HCT116 (cell line): ENCODE data around the gene SAG. TPM values are rescaled to one million over a fixed set of nuclear protein-coding genes. Genes with fewer than 3 reads are reported as not detected.

ENCODE experiments used
- ATAC-seq: fragments of 200-7000 bp; cut with Tn5 transposase; 2 replicates; pipeline ENCODE4 v1.9.1; 2020; ENCODE audit warnings: mild to moderate bottlenecking, moderate library complexity
- BruUV-seq: library from RNA; stranded (reverse); fragments of 400-500 nt; replicated peaks from 2 replicates; lab custom pipeline; 2021; lab: Mats Ljungman, UMichigan
- CTCF ChIA-PET: fragments of 300-600 bp; sonication (Branson Sonifier 250); formaldehyde crosslinking; loops from one replicate; lab custom pipeline; 2021; ENCODE audit warnings: antibody characterized with exemption; lab: Charles Lee
- POLR2A ChIA-PET: fragments of 300-600, 350-600 bp; sonication (Branson Sonifier 250); formaldehyde crosslinking; loops from one replicate; lab custom pipeline; 2021; ENCODE audit warnings: antibody characterized with exemption; lab: Charles Lee
- RAD21 ChIA-PET, 2 experiments: fragments of 300-600 bp; sonication (Branson Sonifier 250); formaldehyde crosslinking; loops; one replicate each; lab custom pipeline; 2023; ENCODE audit warnings: low total read pairs in 2 of 2; ENCODE audit not compliant: uncharacterized antibody in 2 of 2, unreplicated experiment in 2 of 2, low non-redundant PET in 1 of 2; lab: Charles Lee
- DNase-seq: peaks from one replicate; pipeline ENCODE4 v3.0.0-alpha.2; 2010; ENCODE audit warnings: low read depth, low spot score
- H2AFZ ChIP-seq: fragments of 200-600 bp; shearing (Covaris generic), sonication (generic); 2 replicates; pipeline ENCODE4 v1.6.1; 2017; ENCODE audit warnings: low read depth, mixed run types, mixed read lengths, antibody characterized with exemption, low read length; ENCODE audit not compliant: poor library complexity, severe bottlenecking
- H3K27ac ChIP-seq: 2 replicates; pipeline ENCODE4 v1.5.1; 2012; ENCODE audit warnings: low read depth, low read length
- H3K27me3 ChIP-seq: fragments of 200-600 bp; sonication (generic); 2 replicates; pipeline ENCODE4 v1.6.1; 2016; ENCODE audit warnings: mixed run types, low read length, mixed read lengths; ENCODE audit not compliant: insufficient read depth
- H3K36me3 ChIP-seq, 2 experiments: fragments of 200-500 bp in 1 of 2; fragments of 200-600 bp in 1 of 2; sonication (Bioruptor generic) in 1 of 2; sonication (generic) in 1 of 2; 2 replicates each; pipeline versions ENCODE4 v1.5.1 to v1.6.1; 2014 to 2016; ENCODE audit warnings: low read length in 2 of 2, inconsistent platforms in 1 of 2, mixed read lengths in 1 of 2, mixed run types in 1 of 2; ENCODE audit not compliant: insufficient read depth in 2 of 2, control insufficient read depth in 1 of 2
- H3K4me1 ChIP-seq, 2 experiments: fragments of 200-600 bp in 1 of 2; sonication (generic) in 1 of 2; 2 replicates each; pipeline versions ENCODE4 v1.5.1 to v1.6.1; 2012 to 2017; ENCODE audit warnings: low read length in 2 of 2, inconsistent platforms in 1 of 2, mild to moderate bottlenecking in 1 of 2, mixed read lengths in 1 of 2, mixed run types in 1 of 2, moderate library complexity in 1 of 2; ENCODE audit not compliant: insufficient read depth in 2 of 2, control insufficient read depth in 1 of 2
- H3K4me2 ChIP-seq: fragments of 200-600 bp; sonication (generic); 2 replicates; pipeline ENCODE4 v1.6.1; 2017; ENCODE audit warnings: mixed run types, low read length, mixed read lengths
- H3K4me3 ChIP-seq, 2 experiments: fragments of 200-600 bp in 1 of 2; sonication (generic) in 1 of 2; replicated peaks in 1 of 2; 2 replicates each; pipeline ENCODE4 v1.5.1; 2011 to 2016; ENCODE audit warnings: low read length in 2 of 2, control low read depth in 1 of 2, low read depth in 1 of 2, mild to moderate bottlenecking in 1 of 2, mixed read lengths in 1 of 2, mixed run types in 1 of 2
- H3K79me2 ChIP-seq: fragments of 200-600 bp; sonication (generic); 2 replicates; pipeline ENCODE4 v1.6.1; 2017; ENCODE audit warnings: mild to moderate bottlenecking, mixed run types, low read length, moderate library complexity, mixed read lengths; ENCODE audit not compliant: insufficient read depth
- H3K9ac ChIP-seq: fragments of 200-600 bp; sonication (generic); 2 replicates; pipeline ENCODE4 v1.6.1; 2016; ENCODE audit warnings: low read length, mixed read lengths
- H3K9me2 ChIP-seq: fragments of 200-600 bp; sonication (generic), shearing (Covaris generic); 2 replicates; pipeline ENCODE4 v1.6.1; 2017; ENCODE audit warnings: mixed run types, mild to moderate bottlenecking, moderate library complexity; ENCODE audit not compliant: insufficient read depth
- H3K9me3 ChIP-seq, 2 experiments: fragments of 200-500 bp in 1 of 2; fragments of 200-600 bp in 1 of 2; sonication (Bioruptor generic) in 1 of 2; sonication (generic) in 1 of 2; 2 replicates each; pipeline ENCODE4 v1.6.1; 2014 to 2017; ENCODE audit warnings: low read length in 2 of 2, mixed read lengths in 2 of 2, inconsistent platforms in 1 of 2, low read depth in 1 of 2, mild to moderate bottlenecking in 1 of 2, mixed run types in 1 of 2, moderate library complexity in 1 of 2; ENCODE audit not compliant: control insufficient read depth in 1 of 2, insufficient read depth in 1 of 2
- H4K20me1 ChIP-seq: fragments of 200-600 bp; sonication (generic), shearing (Covaris generic); 2 replicates; pipeline ENCODE4 v1.6.1; 2017; ENCODE audit warnings: mixed run types, mild to moderate bottlenecking, moderate library complexity; ENCODE audit not compliant: insufficient read depth
- CBX3 ChIP-seq: IDR thresholded peaks from 2 replicates; pipeline ENCODE4 v1.6.1; 2012; ENCODE audit warnings: low read depth
- CEBPB ChIP-seq: IDR thresholded peaks from 2 replicates; pipeline ENCODE4 v1.6.1; 2012; ENCODE audit warnings: low read depth
- EZH2 ChIP-seq: fragments of 200-600 bp; sonication (generic); IDR thresholded peaks from 2 replicates; pipeline ENCODE4 v1.6.1; 2017; ENCODE audit warnings: antibody characterized with exemption, mixed run types
- EZH2phosphoT487 ChIP-seq: fragments of 200-600 bp; IDR thresholded peaks from 2 replicates; pipeline ENCODE4 v1.6.1; 2018; ENCODE audit warnings: antibody characterized with exemption, borderline replicate concordance
- FOSL1 ChIP-seq: IDR thresholded peaks from 2 replicates; pipeline ENCODE4 v1.6.1; 2012; ENCODE audit warnings: low read depth
- JUND ChIP-seq: IDR thresholded peaks from 2 replicates; pipeline ENCODE4 v1.6.1; 2012
- POLR2A ChIP-seq: IDR thresholded peaks from 2 replicates; pipeline ENCODE4 v1.7.0; 2011; ENCODE audit warnings: borderline replicate concordance; ENCODE audit not compliant: insufficient read depth, insufficient read length; ENCODE audit errors: extremely low read depth
- POLR2AphosphoS5 ChIP-seq: IDR thresholded peaks from 2 replicates; pipeline ENCODE4 v1.6.1; 2011; ENCODE audit warnings: mild to moderate bottlenecking, low read depth, low read length, moderate library complexity
- SIN3A ChIP-seq: IDR thresholded peaks from 2 replicates; pipeline ENCODE4 v1.6.1; 2012; ENCODE audit warnings: low read depth
- SRF ChIP-seq: IDR thresholded peaks from 2 replicates; pipeline ENCODE4 v1.6.1; 2012; ENCODE audit warnings: low read depth
- TCF7L2 ChIP-seq: IDR thresholded peaks from 2 replicates; pipeline ENCODE4 v1.7.0; 2011; ENCODE audit warnings: borderline replicate concordance, inconsistent platforms; ENCODE audit not compliant: insufficient read depth, insufficient read length; ENCODE audit errors: extremely low read depth
- YY1 ChIP-seq: IDR thresholded peaks from 2 replicates; pipeline ENCODE4 v1.6.1; 2011; ENCODE audit warnings: low read length, low read depth, moderate library complexity, mild to moderate bottlenecking; ENCODE audit not compliant: insufficient replicate concordance; ENCODE audit errors: extremely low read depth
- ZFX ChIP-seq: fragments of 450-650 bp; IDR thresholded peaks from 2 replicates; pipeline ENCODE4 v1.6.1; 2017
- ZNF274 ChIP-seq: fragments of 200-500 bp; sonication (Bioruptor generic); IDR thresholded peaks from 2 replicates; pipeline ENCODE4 v1.6.1; 2014; ENCODE audit warnings: mild to moderate bottlenecking, low read depth, low read length, inconsistent platforms
- intact Hi-C: fragments of 100-400 bp; cut with micrococcal nuclease; formaldehyde crosslinking; loops from 2 replicates; pipeline ENCODE4 v1.10.0; 2022
- total RNA-seq: library from RNA; stranded (reverse); gene quantifications from one replicate; pipeline ENCODE4 v1.2.1, GENCODE V29; 2021; ENCODE audit not compliant: unreplicated experiment
- TF ChIP-seq, protein P1 (sequence below): IDR thresholded peaks from 2 replicates; pipeline ENCODE4 v1.6.1; 2012
- TF ChIP-seq, protein P2 (sequence below): IDR thresholded peaks from 2 replicates; pipeline ENCODE4 v1.6.1; 2011; ENCODE audit warnings: mild to moderate bottlenecking, low read length, moderate library complexity; ENCODE audit not compliant: insufficient replicate concordance; ENCODE audit errors: extremely low read depth
- TF ChIP-seq, protein P3 (sequence below): IDR thresholded peaks from 2 replicates; pipeline ENCODE4 v1.6.1; 2012; ENCODE audit warnings: low read depth
- TF ChIP-seq, protein P4 (sequence below): IDR thresholded peaks from 2 replicates; pipeline ENCODE4 v1.6.1; 2012

SAG gene
- total RNA-seq, 1 experiment from 2014 or later, result not detected

DNA sequence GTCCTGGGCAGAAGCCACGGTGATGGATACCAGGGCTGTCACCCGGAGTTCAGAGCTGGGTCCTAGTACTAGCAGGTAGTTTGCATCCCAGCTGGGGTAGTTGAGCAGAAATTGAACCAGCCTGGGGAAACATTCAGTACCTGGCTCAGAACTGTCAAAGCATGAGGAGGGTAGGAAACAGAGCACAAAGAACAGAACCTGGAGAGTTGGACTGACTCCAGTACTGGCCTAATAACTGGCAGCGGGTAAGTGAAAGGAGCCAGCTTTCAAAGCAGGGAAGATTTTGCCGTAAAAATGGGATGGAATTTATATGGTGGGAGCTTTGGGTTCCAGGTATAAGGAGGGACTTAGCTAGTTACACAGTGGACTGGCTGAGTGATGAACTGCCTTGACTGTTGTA is 32.4 kb upstream of the SAG start (continued):
- TF ChIP-seq FOSL1 (no peak), ZFX (no peak), ZNF274 (no peak), EZH2phosphoT487 (no peak), JUND (no peak), SIN3A (no peak), POLR2A (no peak)
- TF ChIP-seq, protein P1, sequence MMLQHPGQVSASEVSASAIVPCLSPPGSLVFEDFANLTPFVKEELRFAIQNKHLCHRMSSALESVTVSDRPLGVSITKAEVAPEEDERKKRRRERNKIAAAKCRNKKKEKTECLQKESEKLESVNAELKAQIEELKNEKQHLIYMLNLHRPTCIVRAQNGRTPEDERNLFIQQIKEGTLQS, result no peak
- TF ChIP-seq, protein P2, sequence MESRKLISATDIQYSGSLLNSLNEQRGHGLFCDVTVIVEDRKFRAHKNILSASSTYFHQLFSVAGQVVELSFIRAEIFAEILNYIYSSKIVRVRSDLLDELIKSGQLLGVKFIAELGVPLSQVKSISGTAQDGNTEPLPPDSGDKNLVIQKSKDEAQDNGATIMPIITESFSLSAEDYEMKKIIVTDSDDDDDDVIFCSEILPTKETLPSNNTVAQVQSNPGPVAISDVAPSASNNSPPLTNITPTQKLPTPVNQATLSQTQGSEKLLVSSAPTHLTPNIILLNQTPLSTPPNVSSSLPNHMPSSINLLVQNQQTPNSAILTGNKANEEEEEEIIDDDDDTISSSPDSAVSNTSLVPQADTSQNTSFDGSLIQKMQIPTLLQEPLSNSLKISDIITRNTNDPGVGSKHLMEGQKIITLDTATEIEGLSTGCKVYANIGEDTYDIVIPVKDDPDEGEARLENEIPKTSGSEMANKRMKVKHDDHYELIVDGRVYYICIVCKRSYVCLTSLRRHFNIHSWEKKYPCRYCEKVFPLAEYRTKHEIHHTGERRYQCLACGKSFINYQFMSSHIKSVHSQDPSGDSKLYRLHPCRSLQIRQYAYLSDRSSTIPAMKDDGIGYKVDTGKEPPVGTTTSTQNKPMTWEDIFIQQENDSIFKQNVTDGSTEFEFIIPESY, result no peak

DNA sequence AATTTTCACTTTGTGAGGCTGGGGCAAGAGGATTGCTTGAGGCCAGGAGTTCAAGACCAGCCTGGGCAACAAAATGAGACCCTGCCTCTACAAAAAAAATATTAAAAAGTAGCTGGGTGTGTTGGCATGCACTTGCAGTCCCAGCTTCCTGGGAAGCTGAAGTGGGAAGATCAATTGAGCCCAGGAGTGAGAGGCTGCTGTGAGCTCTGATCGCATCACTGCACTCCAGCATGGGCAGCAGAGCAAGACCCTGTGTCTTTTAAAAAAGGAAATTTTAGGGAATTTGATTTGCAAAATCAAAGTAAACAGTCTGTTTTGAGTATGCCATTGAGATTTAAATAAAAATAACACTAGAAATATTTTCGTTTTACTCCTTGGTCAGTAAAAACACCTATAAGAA is 28.7 kb upstream of the SAG start:
- ChIA-PET CTCF (no interaction called here), RAD21 (no interaction called here), POLR2A (no interaction called here)
- H3K9ac ChIP-seq, result no peak overlapping the region
- H3K27ac ChIP-seq, result no peak overlapping the region
- no TSS peak for BruUV-seq
- H3K4me1 ChIP-seq, result no peaks in the 10 kb centered on the region
- H3K36me3 ChIP-seq, result peaks cover 80 to 81% of the 10 kb centered on the region in 2 experiments
- H3K9me2 ChIP-seq, result no peaks in the 10 kb centered on the region
- no peak overlapping the region for H2AFZ ChIP-seq
- no peaks in the 10 kb centered on the region for H4K20me1 ChIP-seq
- ATAC-seq (no peak), DNase-seq (no peak)
- no peaks in the 10 kb centered on the region for H3K9me3 ChIP-seq
- H3K79me2 ChIP-seq, result peaks cover 6% of the 10 kb centered on the region; the same call in 1 of the 2 replicates
- H3K4me2 ChIP-seq, result no peak overlapping the region
- intact Hi-C loops, result no loop called here
- no peak overlapping the region for H3K4me3 ChIP-seq
- H3K27me3 ChIP-seq, result no peaks in the 10 kb centered on the region
- TF ChIP-seq, protein P2, result no peak
- no peak for TF ChIP-seq CBX3
- no peak for TF ChIP-seq TCF7L2
- TF ChIP-seq, protein P3, sequence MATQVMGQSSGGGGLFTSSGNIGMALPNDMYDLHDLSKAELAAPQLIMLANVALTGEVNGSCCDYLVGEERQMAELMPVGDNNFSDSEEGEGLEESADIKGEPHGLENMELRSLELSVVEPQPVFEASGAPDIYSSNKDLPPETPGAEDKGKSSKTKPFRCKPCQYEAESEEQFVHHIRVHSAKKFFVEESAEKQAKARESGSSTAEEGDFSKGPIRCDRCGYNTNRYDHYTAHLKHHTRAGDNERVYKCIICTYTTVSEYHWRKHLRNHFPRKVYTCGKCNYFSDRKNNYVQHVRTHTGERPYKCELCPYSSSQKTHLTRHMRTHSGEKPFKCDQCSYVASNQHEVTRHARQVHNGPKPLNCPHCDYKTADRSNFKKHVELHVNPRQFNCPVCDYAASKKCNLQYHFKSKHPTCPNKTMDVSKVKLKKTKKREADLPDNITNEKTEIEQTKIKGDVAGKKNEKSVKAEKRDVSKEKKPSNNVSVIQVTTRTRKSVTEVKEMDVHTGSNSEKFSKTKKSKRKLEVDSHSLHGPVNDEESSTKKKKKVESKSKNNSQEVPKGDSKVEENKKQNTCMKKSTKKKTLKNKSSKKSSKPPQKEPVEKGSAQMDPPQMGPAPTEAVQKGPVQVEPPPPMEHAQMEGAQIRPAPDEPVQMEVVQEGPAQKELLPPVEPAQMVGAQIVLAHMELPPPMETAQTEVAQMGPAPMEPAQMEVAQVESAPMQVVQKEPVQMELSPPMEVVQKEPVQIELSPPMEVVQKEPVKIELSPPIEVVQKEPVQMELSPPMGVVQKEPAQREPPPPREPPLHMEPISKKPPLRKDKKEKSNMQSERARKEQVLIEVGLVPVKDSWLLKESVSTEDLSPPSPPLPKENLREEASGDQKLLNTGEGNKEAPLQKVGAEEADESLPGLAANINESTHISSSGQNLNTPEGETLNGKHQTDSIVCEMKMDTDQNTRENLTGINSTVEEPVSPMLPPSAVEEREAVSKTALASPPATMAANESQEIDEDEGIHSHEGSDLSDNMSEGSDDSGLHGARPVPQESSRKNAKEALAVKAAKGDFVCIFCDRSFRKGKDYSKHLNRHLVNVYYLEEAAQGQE, result no peak
- no peak for TF ChIP-seq EZH2
- no peak for TF ChIP-seq POLR2AphosphoS5
- no peak for TF ChIP-seq EZH2phosphoT487
- no peak for TF ChIP-seq YY1
- no peak for TF ChIP-seq CEBPB
- no peak for TF ChIP-seq ZNF274
- no peak for TF ChIP-seq SIN3A
- TF ChIP-seq SRF, result no peak
- TF ChIP-seq, protein P4, sequence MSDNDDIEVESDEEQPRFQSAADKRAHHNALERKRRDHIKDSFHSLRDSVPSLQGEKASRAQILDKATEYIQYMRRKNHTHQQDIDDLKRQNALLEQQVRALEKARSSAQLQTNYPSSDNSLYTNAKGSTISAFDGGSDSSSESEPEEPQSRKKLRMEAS, result no peak
- TF ChIP-seq, protein P1, result no peak
- TF ChIP-seq FOSL1, result no peak
